ENCODE measurements around the gene GJA4. TPM values are rescaled to one million over a fixed set of nuclear protein-coding genes. Genes with fewer than 3 reads are reported as not detected.

Gene GJA4
- total RNA-seq, 4 donors from 2014 or later = 5.3 to 15.2 (median 11.8) TPM

GRCh38 chr1:34746785-34747637, 45.8 kb upstream of the GJA4 start:
- Histone ChIP-seq H3K9me3 (no peaks in the 10 kb centered on the region), H3K27me3 (peaks cover 2% of the 10 kb centered on the region), H3K4me3 (no peak overlapping the region), H3K36me3 (no peaks in the 10 kb centered on the region), H3K27ac (no peak overlapping the region), H3K4me1 (peaks cover 4% of the 10 kb centered on the region)
- no peak for TF ChIP-seq POLR2A (IDR thresholded peaks at IDR 0.05)
- TF ChIP-seq POLR2AphosphoS5 (IDR thresholded peaks at IDR 0.05) = no peak
- TF ChIP-seq EP300 (IDR thresholded peaks at IDR 0.05) = no peak
- TF ChIP-seq CTCF (IDR thresholded peaks at IDR 0.05) = no peak
- no peak for DNase-seq (ENCODE audit: low spot score in 2 of 2)
- WGBS = 60% methylated on average over 18 of the region's 18 CpGs

DNA sequence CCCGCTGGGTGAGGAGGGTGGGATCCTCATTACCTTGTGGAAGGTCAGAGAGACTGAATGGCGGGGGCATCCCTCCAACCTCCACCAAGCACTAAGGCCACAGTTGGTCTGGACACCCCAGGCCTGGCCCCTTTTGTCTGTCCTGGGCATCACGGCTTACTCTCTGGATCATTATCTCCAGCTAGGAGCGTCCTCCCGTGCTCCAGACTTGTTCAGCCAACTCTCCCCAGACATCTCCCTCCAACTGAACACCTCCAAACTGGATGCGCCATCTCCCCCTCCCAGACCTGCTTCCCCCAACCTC, 45.2 kb upstream of the GJA4 start:
- DNase-seq (ENCODE audit: low spot score in 2 of 2) = no peak
- no peak for TF ChIP-seq POLR2A (IDR thresholded peaks at IDR 0.05)
- WGBS = 79% methylated on average over 6 of the region's 6 CpGs
- Histone ChIP-seq H3K27ac (no peak overlapping the region), H3K4me3 (no peak overlapping the region), H3K9me3 (no peaks in the 10 kb centered on the region), H3K4me1 (peaks cover 3% of the 10 kb centered on the region), H3K27me3 (peaks cover 2% of the 10 kb centered on the region), H3K36me3 (no peaks in the 10 kb centered on the region)

GRCh38 chr1:34749992-34750391, 42.8 kb upstream of the GJA4 start:
- no peaks in the 10 kb centered on the region for H3K36me3 ChIP-seq
- DNase-seq (ENCODE audit: low spot score in 2 of 2) = no peak
- TF ChIP-seq POLR2A (IDR thresholded peaks at IDR 0.05) (no peak), POLR2AphosphoS5 (IDR thresholded peaks at IDR 0.05) (no peak), CTCF (IDR thresholded peaks at IDR 0.05) (no peak), EP300 (IDR thresholded peaks at IDR 0.05) (no peak)
- H3K27ac ChIP-seq = no peak overlapping the region
- no peak overlapping the region for H3K4me3 ChIP-seq
- H3K4me1 ChIP-seq = peaks cover 12% of the 10 kb centered on the region
- H3K9me3 ChIP-seq = no peaks in the 10 kb centered on the region
- 71% methylated on average over 8 of the region's 8 CpGs for WGBS
- peaks cover 2% of the 10 kb centered on the region for H3K27me3 ChIP-seq

DNA sequence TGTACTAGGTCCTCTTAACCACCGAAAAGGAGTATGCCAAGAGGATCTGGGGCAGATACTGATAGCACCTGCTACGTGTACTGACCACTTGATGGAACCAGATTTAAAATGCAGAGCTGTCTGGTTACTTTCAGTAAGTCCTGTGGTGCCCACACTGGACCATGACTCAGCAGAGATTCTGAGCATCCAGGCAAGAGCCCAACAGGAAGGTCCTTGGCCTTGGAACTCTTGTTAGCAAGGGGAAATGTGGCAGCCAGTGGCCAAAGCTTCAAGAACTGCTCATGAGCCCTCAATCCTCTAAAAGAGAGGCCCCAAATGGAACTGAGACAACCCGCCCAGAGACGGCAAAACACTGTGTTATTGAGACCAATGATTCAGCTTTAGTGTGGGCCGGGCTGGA, 42.2 kb upstream of the GJA4 start:
- DNase-seq (ENCODE audit: low spot score in 2 of 2) = no peak
- TF ChIP-seq POLR2A (IDR thresholded peaks at IDR 0.05) (no peak), EP300 (IDR thresholded peaks at IDR 0.05) (no peak), CTCF (IDR thresholded peaks at IDR 0.05) (no peak), POLR2AphosphoS5 (IDR thresholded peaks at IDR 0.05) (no peak)
- H3K4me1 ChIP-seq = peaks cover 12% of the 10 kb centered on the region
- H3K9me3 ChIP-seq = no peaks in the 10 kb centered on the region
- peaks cover 2% of the 10 kb centered on the region for H3K27me3 ChIP-seq
- no peaks in the 10 kb centered on the region for H3K36me3 ChIP-seq
- 93% methylated on average over 5 of the region's 5 CpGs for WGBS
- no peak overlapping the region for H3K4me3 ChIP-seq
- H3K27ac ChIP-seq = no peak overlapping the region

- Histone ChIP-seq H3K4me3 (no peak overlapping the region), H3K27me3 (no peaks in the 10 kb centered on the region), H3K4me1 (peaks cover 31% of the 10 kb centered on the region), H3K36me3 (no peaks in the 10 kb centered on the region), H3K9me3 (no peaks in the 10 kb centered on the region), H3K27ac (no peak overlapping the region)
- WGBS = 56% methylated on average over 3 of the region's 3 CpGs
- no peak for DNase-seq (ENCODE audit: low spot score in 2 of 2)
- TF ChIP-seq CTCF (IDR thresholded peaks at IDR 0.05) (no peak), POLR2AphosphoS5 (IDR thresholded peaks at IDR 0.05) (no peak), EP300 (IDR thresholded peaks at IDR 0.05) (no peak), POLR2A (IDR thresholded peaks at IDR 0.05) (no peak)
Measured at GRCh38 chr1:34753163-34753562, 39.6 kb upstream of the GJA4 start.
